IMR-90 (cell line): ENCODE data around the gene SYNE3. TPM values are rescaled to one million over a fixed set of nuclear protein-coding genes. Genes with fewer than 3 reads are reported as not detected.
A peak's percentile ranks its signal among the peaks of the same experiment; 100 is the strongest.

ENCODE experiments used
- ATAC-seq: fragments of 200-7000 bp; cut with Tn5 transposase; 2 replicates; pipeline ENCODE4 v1.9.1; 2020; ENCODE audit warnings: low read depth, mild to moderate bottlenecking, moderate library complexity
- BruUV-seq: library from RNA; stranded (reverse); fragments of 400-500 nt; replicated peaks from 2 replicates; lab custom pipeline; 2021; lab: Mats Ljungman, UMichigan
- CTCF ChIA-PET: fragments of 300-600 bp; formaldehyde crosslinking; extraction: SDS; loops from one replicate; lab custom pipeline; 2021; ENCODE audit warnings: antibody characterized with exemption; lab: Yijun Ruan, JAX
- POLR2A ChIA-PET: fragments of 300-600 bp; sonication (Branson Sonifier 250); formaldehyde crosslinking; loops from one replicate; lab custom pipeline; 2022; ENCODE audit warnings: antibody characterized with exemption; ENCODE audit not compliant: unreplicated experiment; lab: Charles Lee
- DNase-seq: peaks from one replicate; pipeline ENCODE4 v3.0.0; 2013
- H2AFZ ChIP-seq: replicated peaks from 2 replicates; pipeline ENCODE3; 2013; ENCODE audit warnings: low read length, mild to moderate bottlenecking; ENCODE audit not compliant: poor library complexity
- H2AK5ac ChIP-seq: 2 replicates; pipeline ENCODE4 v1.6.1; 2013; ENCODE audit warnings: low read depth, low read length, inconsistent platforms
- H2AK9ac ChIP-seq: replicated peaks from 2 replicates; pipeline ENCODE3; 2013; ENCODE audit warnings: mild to moderate bottlenecking, low read depth, low read length, moderate library complexity; ENCODE audit not compliant: poor library complexity
- H2BK120ac ChIP-seq: 2 replicates; pipeline ENCODE4 v1.6.1; 2013; ENCODE audit warnings: low read depth, low read length, inconsistent platforms
- H2BK15ac ChIP-seq: 3 replicates; pipeline ENCODE4 v1.6.1; 2013; ENCODE audit warnings: low read depth, low read length, inconsistent platforms
- H2BK20ac ChIP-seq: 2 replicates; pipeline ENCODE4 v1.6.1; 2013; ENCODE audit warnings: low read depth, mild to moderate bottlenecking, inconsistent platforms, low read length, moderate library complexity
- H2BK5ac ChIP-seq: 2 replicates; pipeline ENCODE4 v1.6.1; 2013; ENCODE audit warnings: mild to moderate bottlenecking, low read depth, low read length, inconsistent platforms; ENCODE audit not compliant: poor library complexity, severe bottlenecking
- H3K14ac ChIP-seq: replicated peaks from 2 replicates; pipeline ENCODE4 v1.6.1; 2013; ENCODE audit warnings: low read depth, low read length, inconsistent platforms
- H3K18ac ChIP-seq: 2 replicates; pipeline ENCODE4 v1.6.1; 2013; ENCODE audit warnings: low read depth, low read length, control low read depth
- H3K23ac ChIP-seq: 2 replicates; pipeline ENCODE4 v1.6.1; 2013; ENCODE audit warnings: low read depth, low read length, inconsistent platforms
- H3K27ac ChIP-seq: 2 replicates; pipeline ENCODE4 v1.5.1; 2013; ENCODE audit warnings: mild to moderate bottlenecking, control low read depth, low read length; ENCODE audit not compliant: insufficient read depth
- H3K27me3 ChIP-seq: 2 replicates; pipeline ENCODE4 v1.6.1; 2013; ENCODE audit warnings: low read length; ENCODE audit not compliant: control insufficient read depth, insufficient read depth
- H3K36me3 ChIP-seq: 2 replicates; pipeline ENCODE4 v1.6.1; 2013; ENCODE audit warnings: low read length, mixed read lengths; ENCODE audit not compliant: control insufficient read depth, insufficient read depth
- H3K4ac ChIP-seq: 2 replicates; pipeline ENCODE4 v1.6.1; 2013; ENCODE audit warnings: low read depth, low read length, inconsistent platforms
- H3K4me1 ChIP-seq: 2 replicates; pipeline ENCODE4 v1.6.1; 2013; ENCODE audit warnings: low read length, mixed read lengths; ENCODE audit not compliant: control insufficient read depth, insufficient read depth
- H3K4me2 ChIP-seq: 2 replicates; pipeline ENCODE4 v1.6.1; 2013; ENCODE audit warnings: low read depth, mild to moderate bottlenecking, control low read depth, low read length, moderate library complexity
- H3K4me3 ChIP-seq: 2 replicates; pipeline ENCODE4 v1.5.1; 2013; ENCODE audit warnings: low read depth, mild to moderate bottlenecking, control low read depth, low read length, moderate library complexity; ENCODE audit not compliant: insufficient read depth
- H3K56ac ChIP-seq: 2 replicates; pipeline ENCODE4 v1.6.1; 2013; ENCODE audit warnings: low read length, inconsistent platforms; ENCODE audit not compliant: insufficient read depth; ENCODE audit errors: extremely low read depth
- H3K79me1 ChIP-seq, 2 experiments: 2 replicates each; pipeline ENCODE4 v1.6.1; 2013; ENCODE audit warnings: low read length in 2 of 2, inconsistent platforms in 1 of 2, low read depth in 1 of 2
- H3K9ac ChIP-seq: 2 replicates; pipeline ENCODE4 v1.6.1; 2013; ENCODE audit warnings: low read depth, low read length, control low read depth
- H3K9me1 ChIP-seq: 2 replicates; pipeline ENCODE4 v1.6.1; 2013; ENCODE audit warnings: low read length, inconsistent platforms; ENCODE audit not compliant: insufficient read depth
- H3K9me3 ChIP-seq: 2 replicates; pipeline ENCODE4 v1.6.1; 2013; ENCODE audit warnings: low read length; ENCODE audit not compliant: control insufficient read depth, insufficient read depth
- H4K20me1 ChIP-seq: 2 replicates; pipeline ENCODE4 v1.6.1; 2013; ENCODE audit warnings: low read length, inconsistent platforms; ENCODE audit not compliant: insufficient read depth
- H4K5ac ChIP-seq: 2 replicates; pipeline ENCODE4 v1.6.1; 2013; ENCODE audit warnings: mild to moderate bottlenecking, low read depth, low read length, control low read depth
- H4K8ac ChIP-seq, 2 experiments: 2 replicates each; pipeline ENCODE4 v1.6.1; 2013; ENCODE audit warnings: low read depth in 2 of 2, low read length in 2 of 2, control low read depth in 1 of 2, inconsistent platforms in 1 of 2
- H4K91ac ChIP-seq: 2 replicates; pipeline ENCODE4 v1.6.1; 2013; ENCODE audit warnings: low read depth, low read length, inconsistent platforms; ENCODE audit not compliant: insufficient read depth
- BHLHE40 ChIP-seq: fragments of 150-350 bp; IDR thresholded peaks from 2 replicates; pipeline ENCODE4 v1.6.1; 2016; ENCODE audit warnings: mild to moderate bottlenecking, low read depth, low read length
- CHD1 ChIP-seq: IDR thresholded peaks from 2 replicates; pipeline ENCODE4 v1.6.1; 2012; ENCODE audit warnings: low read depth, low read length, improper control_type of control experiment
- FOS ChIP-seq: fragments of 150-350 bp; IDR thresholded peaks from 2 replicates; pipeline ENCODE4 v1.6.1; 2016; ENCODE audit warnings: low read depth, low read length
- MAFK ChIP-seq: IDR thresholded peaks from 2 replicates; pipeline ENCODE4 v1.6.1; 2012; ENCODE audit warnings: low read depth, low read length, improper control_type of control experiment
- MAZ ChIP-seq: IDR thresholded peaks from 2 replicates; pipeline ENCODE4 v1.6.1; 2012; ENCODE audit warnings: low read depth, mild to moderate bottlenecking, low read length, improper control_type of control experiment, moderate library complexity, borderline replicate concordance
- MXI1 ChIP-seq: IDR thresholded peaks from 2 replicates; pipeline ENCODE4 v1.6.1; 2012; ENCODE audit warnings: low read depth, mild to moderate bottlenecking, low read length, moderate library complexity, borderline replicate concordance
- POLR2A ChIP-seq: IDR thresholded peaks from 2 replicates; pipeline ENCODE4 v1.6.1; 2012; ENCODE audit warnings: mild to moderate bottlenecking, low read depth, low read length
- RCOR1 ChIP-seq: IDR thresholded peaks from 2 replicates; pipeline ENCODE4 v1.6.1; 2012; ENCODE audit warnings: mild to moderate bottlenecking, low read length, improper control_type of control experiment; ENCODE audit not compliant: insufficient replicate concordance
- RFX5 ChIP-seq: IDR thresholded peaks from 2 replicates; pipeline ENCODE4 v1.8.0; 2012; ENCODE audit warnings: low read depth, mild to moderate bottlenecking, low read length, moderate library complexity
- SMC3 ChIP-seq: fragments of 150-350 bp; IDR thresholded peaks from 2 replicates; pipeline ENCODE4 v1.6.1; 2016; ENCODE audit warnings: low read depth, mild to moderate bottlenecking, antibody characterized with exemption, low read length, moderate library complexity
- WGBS, 2 experiments: methylation state at CpG; one replicate each; pipeline versions ENCODE4 v1.1.5 to v1.1.7; 2013; ENCODE audit warnings: missing lambda C conversion rate in 2 of 2; ENCODE audit not compliant: insufficient read length in 1 of 2; ENCODE audit errors: extremely low coverage in 2 of 2; 5-methylcytosine and 5-hydroxymethylcytosine counted together
- dilution Hi-C: fragments of 300-500 bp; cut with HindIII; formaldehyde crosslinking; loops from one replicate; pipeline ENCODE4 v1.14.3; 2018; ENCODE audit warnings: low sequenced_read_pairs; ENCODE audit not compliant: unreplicated experiment
- in situ Hi-C: fragments of 300-500 bp; cut with MboI; formaldehyde crosslinking; loops from 3 replicates; pipeline ENCODE4 v1.14.3; 2019; ENCODE audit warnings: low sequenced_read_pairs, inconsistent platforms, mixed read lengths
- intact Hi-C: fragments of 100-400 bp; cut with micrococcal nuclease; formaldehyde crosslinking; loops from 2 replicates; pipeline ENCODE4 v1.10.0; 2022
- polyA plus RNA-seq, 3 experiments: library from polyadenylated mRNA; depleted of rRNA; stranded (reverse); fragments of >200 nt; gene quantifications; 2 replicates each; pipeline ENCODE4 v1.2.3, GENCODE V29; 2012; ENCODE audit warnings: low replicate concordance in 1 of 3
- total RNA-seq: library from RNA; depleted of rRNA; stranded (reverse); fragments of >200 nt; gene quantifications from 2 replicates; pipeline ENCODE4 v1.2.3, GENCODE V29; 2012
- TF ChIP-seq, protein P1 (sequence below): fragments of 150-350 bp; IDR thresholded peaks from 2 replicates; pipeline ENCODE4 v1.6.1; 2017; ENCODE audit warnings: mild to moderate bottlenecking, antibody characterized with exemption, low read length, low read depth

The SYNE3 gene
- total and polyA plus RNA-seq, 2 of the 4 experiments (the other 2 are of a cell fraction): 2.9 to 5.0 TPM

DNA sequence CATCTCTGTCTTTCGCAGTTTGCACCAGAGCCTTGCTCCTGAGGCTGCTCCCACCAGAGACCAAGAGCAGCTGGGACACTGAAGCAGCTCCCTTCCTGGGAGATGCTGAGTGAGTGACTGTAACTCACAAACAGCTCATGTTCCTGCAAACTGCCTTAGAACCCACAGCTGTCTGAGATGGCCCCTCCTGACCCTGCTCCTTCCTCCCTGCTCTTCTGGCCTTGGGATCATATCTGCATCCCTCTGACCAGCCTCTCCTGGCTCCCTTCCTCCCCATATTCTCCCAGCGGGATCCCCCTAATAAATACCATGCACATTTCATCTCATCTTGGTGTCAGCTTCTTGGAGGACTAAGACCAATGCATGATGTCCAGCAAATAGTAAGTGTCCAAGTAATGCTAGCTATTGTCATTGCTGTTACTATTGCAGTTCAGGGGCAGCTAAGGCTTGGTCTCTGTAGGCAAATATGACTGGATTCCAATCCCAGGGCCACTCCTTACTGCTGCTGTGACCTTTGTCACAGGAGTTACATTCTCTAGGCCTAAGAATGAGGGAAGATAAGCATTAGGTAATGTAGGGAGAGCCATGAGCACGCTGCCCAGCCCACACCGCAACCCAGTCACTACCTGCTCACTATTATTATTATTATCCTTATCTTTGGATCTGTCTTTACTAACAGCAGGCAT, 47.9 kb downstream of the SYNE3 start:
- no peak for DNase-seq
- Histone ChIP-seq H2BK5ac (no peak overlapping the region), H3K4me1 (no peaks in the 10 kb centered on the region), H3K36me3 (peaks cover 6% of the 10 kb centered on the region; the same call in 1 of the 2 replicates), H4K20me1 (no peaks in the 10 kb centered on the region), H3K4ac (no peak overlapping the region), H2BK120ac (no peak overlapping the region), H2AK9ac (peak overlapping the region; percentile 37), H3K14ac (no peak overlapping the region), H4K8ac (no peak overlapping the region), H2BK20ac (no peak overlapping the region), H3K79me1 (no peaks in the 10 kb centered on the region), H3K9me3 (no peaks in the 10 kb centered on the region), H3K4me3 (no peak overlapping the region), H3K9me1 (peaks cover 7% of the 10 kb centered on the region; the same call in 1 of the 2 replicates), H3K23ac (no peak overlapping the region), H4K5ac (no peak overlapping the region), H3K18ac (no peak overlapping the region), H3K9ac (no peak overlapping the region), H3K27me3 (no peaks in the 10 kb centered on the region), H3K4me2 (no peak overlapping the region), H3K27ac (no peak overlapping the region), H4K91ac (no peak overlapping the region), H2BK15ac (no peak overlapping the region), H2AK5ac (no peak overlapping the region), H3K56ac (no peak overlapping the region), H2AFZ (no peak overlapping the region)
- dilution Hi-C loops (no loop called here), in situ Hi-C loops (no loop called here), intact Hi-C loops (no loop called here)
- ATAC-seq: no peak
- TF ChIP-seq, protein P1, sequence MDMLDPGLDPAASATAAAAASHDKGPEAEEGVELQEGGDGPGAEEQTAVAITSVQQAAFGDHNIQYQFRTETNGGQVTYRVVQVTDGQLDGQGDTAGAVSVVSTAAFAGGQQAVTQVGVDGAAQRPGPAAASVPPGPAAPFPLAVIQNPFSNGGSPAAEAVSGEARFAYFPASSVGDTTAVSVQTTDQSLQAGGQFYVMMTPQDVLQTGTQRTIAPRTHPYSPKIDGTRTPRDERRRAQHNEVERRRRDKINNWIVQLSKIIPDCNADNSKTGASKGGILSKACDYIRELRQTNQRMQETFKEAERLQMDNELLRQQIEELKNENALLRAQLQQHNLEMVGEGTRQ: no peak
- TF ChIP-seq CHD1 (no peak), RFX5 (no peak), SMC3 (no peak), BHLHE40 (no peak), FOS (no peak), RCOR1 (no peak), MAFK (no peak), POLR2A (no peak), MAZ (no peak), MXI1 (no peak)
- ChIA-PET CTCF (interaction anchor here (0.8 kb wide), 1 partner anchor 13 kb away, joined by 3 read pairs; no protein-coding TSS in a partner anchor), POLR2A (no interaction called here)
- WGBS, 2 experiments: 80% methylated on average over 1 of the region's 4 CpGs; no CpG with 5 or more reads in 1 of the 2 experiments
- no TSS peak for BruUV-seq
